Esophagus muscularis mucosa (tissue), 4 donors: ENCODE results near the gene SCNN1B.

Experiments
- CTCF ChIP-seq, 3 experiments: fragments of 200-600 bp in 2 of 3; fragments of 450-650 bp in 1 of 3; sonication (generic) in 2 of 3; IDR thresholded peaks; one replicate each; pipeline ENCODE4 v1.5.1; 2017 to 2019; ENCODE audit warnings: antibody characterized with exemption in 3 of 3, mild to moderate bottlenecking in 2 of 3, moderate library complexity in 1 of 3
- EP300 ChIP-seq: sonication (generic); formaldehyde crosslinking; IDR thresholded peaks from one replicate; pipeline ENCODE4 v1.6.1; 2017; ENCODE audit warnings: antibody characterized with exemption
- POLR2A ChIP-seq: fragments of 450-650 bp; IDR thresholded peaks from one replicate; pipeline ENCODE4 v1.6.1; 2017; ENCODE audit warnings: antibody characterized with exemption, moderate library complexity, mild to moderate bottlenecking, low read depth
- POLR2AphosphoS5 ChIP-seq, 2 donors: sonication (generic); formaldehyde crosslinking; IDR thresholded peaks; one replicate each; pipeline ENCODE4 v1.6.1; 2017; ENCODE audit warnings: antibody characterized with exemption in 2 of 2

GRCh38 chr16:23406546-23407240 lies 104.6 kb downstream of the SCNN1B start:
- TF ChIP-seq CTCF (IDR thresholded peaks at IDR 0.05) (no peak), POLR2AphosphoS5 (IDR thresholded peaks at IDR 0.05) (no peak), EP300 (no peak), POLR2A (no peak)
